ENCODE data around the gene PADI4. TPM values are rescaled to one million over a fixed set of nuclear protein-coding genes. Genes with fewer than 3 reads are reported as not detected.

The PADI4 gene
- total RNA-seq, 4 donors from 2014 or later: 1.2 TPM; not detected in 3

GRCh38 chr1:17264470-17264869, 43.5 kb upstream of the PADI4 start:
- TF ChIP-seq POLR2A (IDR thresholded peaks at IDR 0.05) (no peak), CTCF (IDR thresholded peaks at IDR 0.05) (no peak)
- no peaks in the 10 kb centered on the region for H3K9me3 ChIP-seq
- H3K4me3 ChIP-seq: no peak overlapping the region
- H3K4me1 ChIP-seq: no peaks in the 10 kb centered on the region
- H3K27ac ChIP-seq: no peak overlapping the region
- intact Hi-C loops (cut with DNase I; ENCODE audit: low total_unique reads): no loop called here
- H3K27me3 ChIP-seq: no peaks in the 10 kb centered on the region
- no peak for DNase-seq
- H3K36me3 ChIP-seq: no peaks in the 10 kb centered on the region

- intact Hi-C loops (cut with DNase I; ENCODE audit: low total_unique reads): no loop called here
- Histone ChIP-seq H3K27ac (no peak overlapping the region), H3K9me3 (no peaks in the 10 kb centered on the region), H3K27me3 (no peaks in the 10 kb centered on the region), H3K36me3 (no peaks in the 10 kb centered on the region), H3K4me1 (no peaks in the 10 kb centered on the region), H3K4me3 (no peak overlapping the region)
- DNase-seq: no peak
- TF ChIP-seq POLR2A (IDR thresholded peaks at IDR 0.05) (no peak), CTCF (IDR thresholded peaks at IDR 0.05) (no peak)
Observed at GRCh38 chr1:17265162-17265561, 42.8 kb upstream of the PADI4 start.

GRCh38 chr1:17265950-17266349, 42.0 kb upstream of the PADI4 start:
- Histone ChIP-seq H3K4me3 (no peak overlapping the region), H3K36me3 (no peaks in the 10 kb centered on the region), H3K27me3 (no peaks in the 10 kb centered on the region), H3K27ac (no peak overlapping the region), H3K9me3 (no peaks in the 10 kb centered on the region), H3K4me1 (no peaks in the 10 kb centered on the region)
- no peak for TF ChIP-seq POLR2A (IDR thresholded peaks at IDR 0.05)
- no peak for TF ChIP-seq CTCF (IDR thresholded peaks at IDR 0.05)
- DNase-seq: no peak
- intact Hi-C loops (cut with DNase I; ENCODE audit: low total_unique reads): no loop called here

- DNase-seq: no peak
- Histone ChIP-seq H3K9me3 (no peaks in the 10 kb centered on the region), H3K36me3 (no peaks in the 10 kb centered on the region), H3K27me3 (no peaks in the 10 kb centered on the region), H3K4me3 (no peak overlapping the region), H3K4me1 (no peaks in the 10 kb centered on the region), H3K27ac (no peak overlapping the region)
- TF ChIP-seq CTCF (IDR thresholded peaks at IDR 0.05) (no peak), POLR2A (IDR thresholded peaks at IDR 0.05) (no peak)
- intact Hi-C loops (cut with DNase I; ENCODE audit: low total_unique reads): no loop called here
Observed at GRCh38 chr1:17270891-17271765, 36.9 kb upstream of the PADI4 start.

GRCh38 chr1:17272066-17272465, 35.9 kb upstream of the PADI4 start:
- Histone ChIP-seq H3K4me3 (no peak overlapping the region), H3K27me3 (no peaks in the 10 kb centered on the region), H3K9me3 (no peaks in the 10 kb centered on the region), H3K4me1 (no peaks in the 10 kb centered on the region), H3K27ac (no peak overlapping the region), H3K36me3 (no peaks in the 10 kb centered on the region)
- no peak for TF ChIP-seq POLR2A (IDR thresholded peaks at IDR 0.05)
- no peak for TF ChIP-seq CTCF (IDR thresholded peaks at IDR 0.05)
- intact Hi-C loops (cut with DNase I; ENCODE audit: low total_unique reads): no loop called here
- no peak for DNase-seq
